Panc1 (cell line): Measurements from ENCODE around the gene MATN4. TPM values are rescaled to one million over a fixed set of nuclear protein-coding genes. Genes with fewer than 3 reads are reported as not detected.

ENCODE experiments used
- ATAC-seq: fragments of 200-7000 bp; cut with Tn5 transposase; 2 replicates; pipeline ENCODE4 v1.9.1; 2020; ENCODE audit warnings: mild to moderate bottlenecking, moderate library complexity
- BruUV-seq: library from RNA; stranded (reverse); fragments of 400-500 nt; replicated peaks from 2 replicates; lab custom pipeline; 2021; lab: Mats Ljungman, UMichigan
- CTCF ChIA-PET: fragments of 300-600 bp; sonication (Branson Sonifier 250); formaldehyde crosslinking; loops from one replicate; lab custom pipeline; 2022; ENCODE audit warnings: antibody characterized with exemption; lab: Charles Lee
- POLR2A ChIA-PET: fragments of 300-600 bp; sonication (Branson Sonifier 250); formaldehyde crosslinking; loops from one replicate; lab custom pipeline; 2022; ENCODE audit warnings: antibody characterized with exemption; lab: Charles Lee
- DNase-seq: peaks from one replicate; pipeline ENCODE4 v3.0.0-alpha.2; 2010; ENCODE audit warnings: low read depth, low spot score
- H3K27ac ChIP-seq: 2 replicates; pipeline ENCODE4 v1.5.1; 2011; ENCODE audit warnings: mild to moderate bottlenecking, low read length, inconsistent platforms
- H3K27me3 ChIP-seq: fragments of 200-500 bp; sonication (Bioruptor generic); 2 replicates; pipeline ENCODE4 v1.6.0; 2014; ENCODE audit warnings: low read length, inconsistent platforms; ENCODE audit not compliant: control insufficient read depth, insufficient read depth
- H3K36me3 ChIP-seq: fragments of 200-500 bp; sonication (Bioruptor generic); 2 replicates; pipeline ENCODE4 v1.5.1; 2014; ENCODE audit warnings: inconsistent platforms, mild to moderate bottlenecking, low read length, moderate library complexity; ENCODE audit not compliant: control insufficient read depth, insufficient read depth
- H3K4me1 ChIP-seq: 2 replicates; pipeline ENCODE4 v1.5.1; 2011; ENCODE audit warnings: inconsistent platforms, mild to moderate bottlenecking, low read length, moderate library complexity; ENCODE audit not compliant: control insufficient read depth, insufficient read depth
- H3K4me3 ChIP-seq, 2 experiments: 2 replicates each; pipeline ENCODE4 v1.5.1; 2011 to 2012; ENCODE audit warnings: low read depth in 2 of 2, low read length in 2 of 2, mild to moderate bottlenecking in 2 of 2, inconsistent platforms in 1 of 2, moderate library complexity in 1 of 2
- H3K9me3 ChIP-seq: fragments of 200-500 bp; sonication (Bioruptor generic); 2 replicates; pipeline ENCODE4 v1.5.1; 2014; ENCODE audit warnings: low read depth, mild to moderate bottlenecking, inconsistent platforms, low read length, moderate library complexity; ENCODE audit not compliant: control insufficient read depth, insufficient read depth
- POLR2AphosphoS5 ChIP-seq: IDR thresholded peaks from 2 replicates; pipeline ENCODE4 v1.6.1; 2012; ENCODE audit warnings: mild to moderate bottlenecking, low read depth, low read length, moderate library complexity
- SIN3A ChIP-seq: IDR thresholded peaks from 2 replicates; pipeline ENCODE4 v1.6.1; 2012; ENCODE audit warnings: low read depth, mild to moderate bottlenecking, low read length, moderate library complexity, borderline replicate concordance; ENCODE audit not compliant: insufficient read depth
- TCF7L2 ChIP-seq: IDR thresholded peaks from 2 replicates; pipeline ENCODE4 v1.6.1; 2011; ENCODE audit warnings: mild to moderate bottlenecking, low read depth, low read length, inconsistent platforms
- in situ Hi-C: cut with HindIII; loops from 2 replicates; pipeline ENCODE4 v1.10.0; 2016; ENCODE audit warnings: low sequenced_read_pairs, low pct_unique_long_range_greater_than_20kb
- intact Hi-C: fragments of 100-400 bp; cut with micrococcal nuclease; formaldehyde crosslinking; loops from one replicate; pipeline ENCODE4 v1.10.0; 2022; ENCODE audit not compliant: unreplicated experiment
- total RNA-seq: library from RNA; stranded (reverse); gene quantifications from one replicate; pipeline ENCODE4 v1.2.1, GENCODE V29; 2021; ENCODE audit not compliant: unreplicated experiment
- TF ChIP-seq, protein P1 (sequence below): fragments of 450-650 bp; IDR thresholded peaks from 2 replicates; pipeline ENCODE4 v1.5.1; 2017; ENCODE audit warnings: mild to moderate bottlenecking
- TF ChIP-seq, protein P2 (sequence below), 2 experiments: IDR thresholded peaks; 2 replicates each; pipeline ENCODE4 v1.6.1; 2011 to 2012; ENCODE audit warnings: low read depth in 2 of 2, control low read depth in 1 of 2, low read length in 1 of 2, mild to moderate bottlenecking in 1 of 2, moderate library complexity in 1 of 2; ENCODE audit not compliant: insufficient read depth in 1 of 2

The MATN4 gene
- total RNA-seq, 1 experiment from 2014 or later, result 0.15 TPM

DNA sequence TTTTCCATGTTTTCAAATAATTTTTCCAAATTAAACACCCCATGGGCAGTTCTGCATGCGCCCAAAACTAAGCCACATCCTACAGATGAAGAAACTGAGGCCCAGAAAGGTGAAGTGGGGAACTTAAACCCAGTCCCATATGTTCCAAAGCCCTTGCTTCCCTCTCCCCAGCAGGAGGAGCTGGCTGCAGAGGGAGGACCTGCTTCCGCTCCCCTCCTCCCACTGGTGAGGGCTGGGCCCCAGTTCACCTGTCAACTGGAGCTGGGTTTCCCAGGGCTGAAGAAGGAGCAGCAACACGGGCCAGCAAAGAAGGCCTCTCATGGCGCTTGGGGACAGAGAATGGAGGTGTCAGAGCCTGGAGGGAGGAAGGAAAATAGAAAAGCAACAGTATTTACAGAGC is 2.8 kb downstream of the MATN4 start:
- CTCF ChIA-PET, result interaction anchor here (0.6 to 0.7 kb wide), 2 partner anchors 11 to 87 kb away, joined by 3 to 4 read pairs; no protein-coding TSS in a partner anchor
- BruUV-seq, result no TSS peak
- H3K4me1 ChIP-seq, result no peaks in the 10 kb centered on the region
- no peaks in the 10 kb centered on the region for H3K9me3 ChIP-seq
- no peaks in the 10 kb centered on the region for H3K36me3 ChIP-seq
- POLR2A ChIA-PET, result no interaction called here
- no peak overlapping the region for H3K4me3 ChIP-seq
- ATAC-seq (no peak), DNase-seq (no peak)
- no peaks in the 10 kb centered on the region for H3K27me3 ChIP-seq
- in situ Hi-C loops (no loop called here), intact Hi-C loops (no loop called here)
- TF ChIP-seq, protein P1, sequence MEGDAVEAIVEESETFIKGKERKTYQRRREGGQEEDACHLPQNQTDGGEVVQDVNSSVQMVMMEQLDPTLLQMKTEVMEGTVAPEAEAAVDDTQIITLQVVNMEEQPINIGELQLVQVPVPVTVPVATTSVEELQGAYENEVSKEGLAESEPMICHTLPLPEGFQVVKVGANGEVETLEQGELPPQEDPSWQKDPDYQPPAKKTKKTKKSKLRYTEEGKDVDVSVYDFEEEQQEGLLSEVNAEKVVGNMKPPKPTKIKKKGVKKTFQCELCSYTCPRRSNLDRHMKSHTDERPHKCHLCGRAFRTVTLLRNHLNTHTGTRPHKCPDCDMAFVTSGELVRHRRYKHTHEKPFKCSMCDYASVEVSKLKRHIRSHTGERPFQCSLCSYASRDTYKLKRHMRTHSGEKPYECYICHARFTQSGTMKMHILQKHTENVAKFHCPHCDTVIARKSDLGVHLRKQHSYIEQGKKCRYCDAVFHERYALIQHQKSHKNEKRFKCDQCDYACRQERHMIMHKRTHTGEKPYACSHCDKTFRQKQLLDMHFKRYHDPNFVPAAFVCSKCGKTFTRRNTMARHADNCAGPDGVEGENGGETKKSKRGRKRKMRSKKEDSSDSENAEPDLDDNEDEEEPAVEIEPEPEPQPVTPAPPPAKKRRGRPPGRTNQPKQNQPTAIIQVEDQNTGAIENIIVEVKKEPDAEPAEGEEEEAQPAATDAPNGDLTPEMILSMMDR, result peak; percentile 19; the same call in 1 of the 2 replicates
- TF ChIP-seq SIN3A, result no peak
- H3K27ac ChIP-seq, result no peak overlapping the region

DNA sequence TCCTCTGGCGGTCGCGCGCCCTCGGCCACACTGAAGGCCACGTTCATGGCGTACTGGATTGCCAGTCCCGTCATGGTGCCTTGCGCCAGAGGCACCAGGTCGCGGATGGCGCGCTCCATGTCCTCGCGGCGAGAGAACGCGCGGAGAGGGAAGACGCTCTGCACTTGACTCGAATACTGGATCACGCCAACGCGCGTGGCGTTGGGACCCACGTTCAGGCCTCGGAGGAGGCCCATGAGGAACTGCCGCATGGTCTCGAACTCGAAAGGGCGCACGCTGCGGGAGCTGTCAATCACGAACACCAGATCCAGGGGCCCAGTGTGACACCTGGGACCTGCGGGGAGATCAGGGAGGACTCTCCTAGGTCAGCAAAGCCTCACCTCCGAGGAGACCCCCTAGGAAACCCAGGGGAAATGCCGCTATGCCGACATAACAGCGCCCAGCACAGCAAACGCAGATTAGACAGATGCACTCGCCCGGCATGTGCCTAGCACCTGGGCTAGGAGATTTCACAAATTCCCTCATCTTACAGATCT is 3.6 kb downstream of the MATN4 start:
- ChIA-PET CTCF (no interaction called here), POLR2A (no interaction called here)
- in situ Hi-C loops (no loop called here), intact Hi-C loops (no loop called here)
- no peak overlapping the region for H3K4me3 ChIP-seq
- no peak overlapping the region for H3K27ac ChIP-seq
- H3K27me3 ChIP-seq, result no peaks in the 10 kb centered on the region
- ATAC-seq, result no peak
- H3K9me3 ChIP-seq, result no peaks in the 10 kb centered on the region
- no peaks in the 10 kb centered on the region for H3K4me1 ChIP-seq
- TF ChIP-seq, protein P2, sequence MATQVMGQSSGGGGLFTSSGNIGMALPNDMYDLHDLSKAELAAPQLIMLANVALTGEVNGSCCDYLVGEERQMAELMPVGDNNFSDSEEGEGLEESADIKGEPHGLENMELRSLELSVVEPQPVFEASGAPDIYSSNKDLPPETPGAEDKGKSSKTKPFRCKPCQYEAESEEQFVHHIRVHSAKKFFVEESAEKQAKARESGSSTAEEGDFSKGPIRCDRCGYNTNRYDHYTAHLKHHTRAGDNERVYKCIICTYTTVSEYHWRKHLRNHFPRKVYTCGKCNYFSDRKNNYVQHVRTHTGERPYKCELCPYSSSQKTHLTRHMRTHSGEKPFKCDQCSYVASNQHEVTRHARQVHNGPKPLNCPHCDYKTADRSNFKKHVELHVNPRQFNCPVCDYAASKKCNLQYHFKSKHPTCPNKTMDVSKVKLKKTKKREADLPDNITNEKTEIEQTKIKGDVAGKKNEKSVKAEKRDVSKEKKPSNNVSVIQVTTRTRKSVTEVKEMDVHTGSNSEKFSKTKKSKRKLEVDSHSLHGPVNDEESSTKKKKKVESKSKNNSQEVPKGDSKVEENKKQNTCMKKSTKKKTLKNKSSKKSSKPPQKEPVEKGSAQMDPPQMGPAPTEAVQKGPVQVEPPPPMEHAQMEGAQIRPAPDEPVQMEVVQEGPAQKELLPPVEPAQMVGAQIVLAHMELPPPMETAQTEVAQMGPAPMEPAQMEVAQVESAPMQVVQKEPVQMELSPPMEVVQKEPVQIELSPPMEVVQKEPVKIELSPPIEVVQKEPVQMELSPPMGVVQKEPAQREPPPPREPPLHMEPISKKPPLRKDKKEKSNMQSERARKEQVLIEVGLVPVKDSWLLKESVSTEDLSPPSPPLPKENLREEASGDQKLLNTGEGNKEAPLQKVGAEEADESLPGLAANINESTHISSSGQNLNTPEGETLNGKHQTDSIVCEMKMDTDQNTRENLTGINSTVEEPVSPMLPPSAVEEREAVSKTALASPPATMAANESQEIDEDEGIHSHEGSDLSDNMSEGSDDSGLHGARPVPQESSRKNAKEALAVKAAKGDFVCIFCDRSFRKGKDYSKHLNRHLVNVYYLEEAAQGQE (IDR thresholded peaks at IDR 0.05; ENCODE audit: insufficient read depth in 1 of 2, low read depth in 2 of 2, low read length in 1 of 2), result no peak
- no TSS peak for BruUV-seq
- H3K36me3 ChIP-seq, result no peaks in the 10 kb centered on the region
- no peak for DNase-seq

DNA sequence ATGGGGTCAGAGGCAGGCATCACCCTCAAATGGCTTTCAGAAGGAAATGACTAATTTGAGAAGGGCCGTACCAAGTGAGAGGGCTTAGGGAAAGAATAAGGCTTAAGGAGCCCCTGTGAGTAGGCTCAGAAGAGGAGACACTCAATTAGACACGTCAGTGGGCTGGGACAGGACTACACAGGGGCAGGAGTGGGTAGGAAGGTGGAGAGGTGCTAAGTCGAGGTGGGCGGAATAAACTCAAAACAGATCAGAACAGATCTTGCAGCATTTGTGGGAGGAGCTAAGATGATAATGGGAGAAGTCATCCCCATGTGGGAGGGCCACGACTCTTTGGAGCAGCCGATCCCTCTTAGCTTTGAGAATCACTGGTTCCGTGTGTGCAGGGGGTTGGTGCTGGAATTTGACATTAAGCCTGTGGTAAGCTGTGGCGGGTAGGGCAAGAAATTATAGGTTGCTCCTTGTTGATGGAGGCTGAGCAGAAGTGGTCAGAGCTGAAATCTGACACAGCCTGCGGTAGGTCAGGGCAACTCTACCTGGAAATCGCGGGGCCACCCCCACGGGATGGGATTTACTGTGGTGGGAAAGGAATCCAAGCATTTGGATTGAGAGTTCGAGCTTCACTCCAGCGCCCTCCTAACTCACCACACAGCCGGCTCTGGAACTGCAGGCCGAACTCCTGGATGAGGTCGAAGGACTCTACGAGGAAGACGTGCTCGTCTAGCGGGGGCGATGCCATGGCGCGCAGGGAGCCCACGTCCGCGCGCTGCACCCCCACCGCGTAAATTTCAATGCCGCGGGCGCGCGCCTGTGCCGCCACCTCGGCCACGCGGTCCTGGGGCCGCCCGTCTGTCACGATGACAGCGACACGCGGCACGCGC is 4.3 kb downstream of the MATN4 start:
- no peaks in the 10 kb centered on the region for H3K27me3 ChIP-seq
- in situ Hi-C loops, result no loop called here
- CTCF ChIA-PET, result interaction anchor here (1.9 kb wide), 1 partner anchor 10 kb away, joined by 10 read pairs; no protein-coding TSS in a partner anchor
- H3K36me3 ChIP-seq, result no peaks in the 10 kb centered on the region
- H3K4me3 ChIP-seq, result no peak overlapping the region
- H3K27ac ChIP-seq, result no peak overlapping the region
- BruUV-seq, result no TSS peak
- no peaks in the 10 kb centered on the region for H3K9me3 ChIP-seq
- ATAC-seq, result no peak
- intact Hi-C loops, result no loop called here
- TF ChIP-seq TCF7L2 (no peak), SIN3A (no peak), POLR2AphosphoS5 (no peak)
- TF ChIP-seq, protein P2 (IDR thresholded peaks at IDR 0.05; ENCODE audit: insufficient read depth in 1 of 2, low read depth in 2 of 2, low read length in 1 of 2), result no peak
- POLR2A ChIA-PET, result no interaction called here
- DNase-seq, result no peak
- no peaks in the 10 kb centered on the region for H3K4me1 ChIP-seq
